Upper lobe of left lung (tissue), 4 donors: ENCODE data around the gene C10orf143.

Experiments used
- EP300 ChIP-seq, 4 donors: sonication (generic); formaldehyde crosslinking; IDR thresholded peaks; one replicate each; pipeline ENCODE4 v1.5.1; 2017; ENCODE audit warnings: antibody characterized with exemption in 4 of 4, control low read depth in 2 of 4
- POLR2A ChIP-seq, 4 donors: fragments of 450-650 bp; IDR thresholded peaks; one replicate each; pipeline ENCODE4 v1.5.1; 2016 to 2017; ENCODE audit warnings: antibody characterized with exemption in 4 of 4, mild to moderate bottlenecking in 2 of 4
- TF ChIP-seq, protein P1 (sequence below), 6 experiments: fragments of 450-650 bp in 4 of 6; fragments of 200-600 bp in 2 of 6; sonication (generic) in 2 of 6; IDR thresholded peaks; one replicate each; pipeline ENCODE4 v1.5.1; 2016 to 2019; ENCODE audit warnings: antibody characterized with exemption in 6 of 6

GRCh38 chr10:130037169-130037661 lies 73.4 kb downstream of the C10orf143 start:
- TF ChIP-seq, protein P1, sequence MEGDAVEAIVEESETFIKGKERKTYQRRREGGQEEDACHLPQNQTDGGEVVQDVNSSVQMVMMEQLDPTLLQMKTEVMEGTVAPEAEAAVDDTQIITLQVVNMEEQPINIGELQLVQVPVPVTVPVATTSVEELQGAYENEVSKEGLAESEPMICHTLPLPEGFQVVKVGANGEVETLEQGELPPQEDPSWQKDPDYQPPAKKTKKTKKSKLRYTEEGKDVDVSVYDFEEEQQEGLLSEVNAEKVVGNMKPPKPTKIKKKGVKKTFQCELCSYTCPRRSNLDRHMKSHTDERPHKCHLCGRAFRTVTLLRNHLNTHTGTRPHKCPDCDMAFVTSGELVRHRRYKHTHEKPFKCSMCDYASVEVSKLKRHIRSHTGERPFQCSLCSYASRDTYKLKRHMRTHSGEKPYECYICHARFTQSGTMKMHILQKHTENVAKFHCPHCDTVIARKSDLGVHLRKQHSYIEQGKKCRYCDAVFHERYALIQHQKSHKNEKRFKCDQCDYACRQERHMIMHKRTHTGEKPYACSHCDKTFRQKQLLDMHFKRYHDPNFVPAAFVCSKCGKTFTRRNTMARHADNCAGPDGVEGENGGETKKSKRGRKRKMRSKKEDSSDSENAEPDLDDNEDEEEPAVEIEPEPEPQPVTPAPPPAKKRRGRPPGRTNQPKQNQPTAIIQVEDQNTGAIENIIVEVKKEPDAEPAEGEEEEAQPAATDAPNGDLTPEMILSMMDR (IDR thresholded peaks at IDR 0.05), result no peak
- TF ChIP-seq POLR2A (IDR thresholded peaks at IDR 0.05) (no peak), EP300 (IDR thresholded peaks at IDR 0.05) (no peak)
